SK-N-SH (cell line): ENCODE results near the gene NOP9. TPM values are rescaled to one million over a fixed set of nuclear protein-coding genes. Genes with fewer than 3 reads are reported as not detected.

ENCODE experiments used
- CTCF ChIA-PET: fragments of 300-600, 350-600 bp; formaldehyde crosslinking; extraction: SDS; loops from one replicate; lab custom pipeline; 2021; lab: Yijun Ruan, JAX
- POLR2A ChIA-PET: fragments of 350-600 bp; sonication (Branson Sonifier 250); formaldehyde crosslinking; extraction: SDS; loops from one replicate; lab custom pipeline; 2020; ENCODE audit warnings: antibody characterized with exemption, inconsistent platforms; lab: Yijun Ruan, JAX
- DNase-seq: peaks from one replicate; pipeline ENCODE4 v3.0.0; 2012
- H2AFZ ChIP-seq: fragments of 200-600 bp; sonication (generic); 2 replicates; pipeline ENCODE4 v1.8.1; 2016; ENCODE audit warnings: antibody characterized with exemption, mild to moderate bottlenecking, low read depth
- H3F3A ChIP-seq: fragments of 200-600 bp; sonication (generic); replicated peaks from 2 replicates; pipeline ENCODE3; 2016; ENCODE audit warnings: antibody characterized with exemption, mild to moderate bottlenecking; ENCODE audit not compliant: insufficient read depth
- H3K27ac ChIP-seq, 2 experiments: fragments of 200-500 bp in 1 of 2; fragments of 200-600 bp in 1 of 2; sonication (Bioruptor generic) in 1 of 2; sonication (generic), shearing (Covaris generic) in 1 of 2; 2 replicates each; pipeline versions ENCODE4 v1.5.1 to v1.6.1; 2014 to 2016; ENCODE audit warnings: low read depth in 2 of 2, inconsistent platforms in 1 of 2, low read length in 1 of 2, mild to moderate bottlenecking in 1 of 2, mixed read lengths in 1 of 2
- H3K27me3 ChIP-seq: fragments of 200-600 bp; sonication (generic), shearing (Covaris generic); 2 replicates; pipeline ENCODE4 v1.6.1; 2016; ENCODE audit warnings: mixed run types; ENCODE audit not compliant: insufficient read depth
- H3K36me3 ChIP-seq, 2 experiments: fragments of 200-500 bp in 1 of 2; fragments of 200-600 bp in 1 of 2; sonication (Bioruptor generic) in 1 of 2; sonication (generic) in 1 of 2; replicated peaks in 1 of 2; 2 replicates each; pipeline versions ENCODE3 to v1.5.1; 2014 to 2016; ENCODE audit warnings: low read length in 1 of 2, mild to moderate bottlenecking in 1 of 2; ENCODE audit not compliant: insufficient read depth in 2 of 2, control insufficient read depth in 1 of 2
- H3K4me1 ChIP-seq, 2 experiments: fragments of 200-500 bp in 1 of 2; fragments of 200-600 bp in 1 of 2; sonication (Bioruptor generic) in 1 of 2; sonication (generic), shearing (Covaris generic) in 1 of 2; 2 replicates each; pipeline versions ENCODE4 v1.5.1 to v1.6.1; 2014 to 2016; ENCODE audit warnings: low read depth in 1 of 2, low read length in 1 of 2, mixed run types in 1 of 2; ENCODE audit not compliant: insufficient read depth in 2 of 2, control insufficient read depth in 1 of 2
- H3K4me2 ChIP-seq: fragments of 200-600 bp; sonication (generic), shearing (Covaris generic); 2 replicates; pipeline ENCODE4 v1.6.1; 2017; ENCODE audit warnings: mixed run types
- H3K4me3 ChIP-seq, 2 experiments: fragments of 200-500 bp in 1 of 2; fragments of 200-600 bp in 1 of 2; sonication (Bioruptor generic) in 1 of 2; sonication (generic), shearing (Covaris generic) in 1 of 2; 2 replicates each; pipeline versions ENCODE4 v1.5.1 to v1.8.1; 2014 to 2016; ENCODE audit warnings: low read depth in 2 of 2, inconsistent platforms in 1 of 2, low read length in 1 of 2, mild to moderate bottlenecking in 1 of 2, mixed read lengths in 1 of 2, moderate library complexity in 1 of 2
- H3K79me2 ChIP-seq: fragments of 200-600 bp; sonication (generic); 2 replicates; pipeline ENCODE4 v1.8.1; 2017; ENCODE audit warnings: mild to moderate bottlenecking; ENCODE audit not compliant: insufficient read depth
- H3K9ac ChIP-seq: fragments of 200-600 bp; sonication (generic); 2 replicates; pipeline ENCODE4 v1.6.1; 2017; ENCODE audit warnings: mixed run types
- H3K9me2 ChIP-seq: fragments of 200-600 bp; sonication (generic); 2 replicates; pipeline ENCODE4 v1.6.1; 2017; ENCODE audit warnings: mixed run types
- H3K9me3 ChIP-seq: fragments of 200-600 bp; sonication (generic); 2 replicates; pipeline ENCODE4 v1.6.1; 2017; ENCODE audit warnings: mixed run types, mild to moderate bottlenecking, moderate library complexity
- H4K20me1 ChIP-seq: fragments of 200-600 bp; sonication (generic); 2 replicates; pipeline ENCODE4 v1.6.1; 2017; ENCODE audit warnings: mild to moderate bottlenecking, mixed run types; ENCODE audit not compliant: insufficient read depth
- ELF1 ChIP-seq: IDR thresholded peaks from 2 replicates; pipeline ENCODE4 v1.4.0; 2012
- GATA2 ChIP-seq: sonication (generic); formaldehyde crosslinking; IDR thresholded peaks from 2 replicates; pipeline ENCODE4 v1.5.0; 2020; ENCODE audit warnings: mild to moderate bottlenecking, missing genetic modification reagents
- MEF2A ChIP-seq: IDR thresholded peaks from 2 replicates; pipeline ENCODE4 v1.4.0; 2012; ENCODE audit warnings: low read depth, borderline replicate concordance
- NFIC ChIP-seq: IDR thresholded peaks from 2 replicates; pipeline ENCODE4 v1.4.0; 2012; ENCODE audit warnings: borderline replicate concordance
- POLR2AphosphoS5 ChIP-seq: IDR thresholded peaks from 2 replicates; pipeline ENCODE4 v1.6.1; 2012; ENCODE audit warnings: low read depth, low read length
- RXRA ChIP-seq: IDR thresholded peaks from 2 replicates; pipeline ENCODE4 v1.4.0; 2012; ENCODE audit warnings: low read depth, mild to moderate bottlenecking, borderline replicate concordance
- SIN3A ChIP-seq: IDR thresholded peaks from 2 replicates; pipeline ENCODE4 v1.6.1; 2012; ENCODE audit warnings: low read depth, mild to moderate bottlenecking, low read length, moderate library complexity, borderline replicate concordance
- SMC3 ChIP-seq: IDR thresholded peaks from 2 replicates; pipeline ENCODE4 v1.6.1; 2012; ENCODE audit warnings: low read depth, low read length, improper control_type of control experiment
- TCF12 ChIP-seq: IDR thresholded peaks from 2 replicates; pipeline ENCODE4 v1.4.0; 2012
- YY1 ChIP-seq: IDR thresholded peaks from 2 replicates; pipeline ENCODE4 v1.4.0; 2012; ENCODE audit warnings: low read depth, mild to moderate bottlenecking
- WGBS: methylation state at CpG from one replicate; pipeline ENCODE4 v1.1.6; 2017; ENCODE audit warnings: low lambda C conversion rate; 5-methylcytosine and 5-hydroxymethylcytosine counted together
- polyA plus RNA-seq, 3 experiments: library from polyadenylated mRNA; depleted of rRNA; stranded (reverse); fragments of >200 nt; gene quantifications; 2 replicates each; pipeline ENCODE4 v1.2.3, GENCODE V29; 2012
- TF ChIP-seq, protein P1 (sequence below): IDR thresholded peaks from 2 replicates; pipeline ENCODE4 v1.4.0; 2012; ENCODE audit warnings: low read depth, borderline replicate concordance
- TF ChIP-seq, protein P2 (sequence below): IDR thresholded peaks from 2 replicates; pipeline ENCODE4 v1.4.0; 2012; ENCODE audit warnings: low read depth, borderline replicate concordance
- TF ChIP-seq, protein P3 (sequence below): fragments of 200-600 bp; sonication (generic); IDR thresholded peaks from 2 replicates; pipeline ENCODE4 v1.6.1; 2017; ENCODE audit warnings: antibody characterized with exemption, mild to moderate bottlenecking, moderate library complexity
- TF ChIP-seq, protein P4 (sequence below): IDR thresholded peaks from 2 replicates; pipeline ENCODE4; 2012
- TF ChIP-seq, protein P5 (sequence below): fragments of 150-350 bp; IDR thresholded peaks from 2 replicates; pipeline ENCODE4 v1.6.1; 2017; ENCODE audit warnings: antibody characterized with exemption, low read length, low read depth, borderline replicate concordance

Gene NOP9
- polyA plus RNA-seq, 1 of the 3 experiments (the other 2 are of a cell fraction) = 11.9 TPM

DNA sequence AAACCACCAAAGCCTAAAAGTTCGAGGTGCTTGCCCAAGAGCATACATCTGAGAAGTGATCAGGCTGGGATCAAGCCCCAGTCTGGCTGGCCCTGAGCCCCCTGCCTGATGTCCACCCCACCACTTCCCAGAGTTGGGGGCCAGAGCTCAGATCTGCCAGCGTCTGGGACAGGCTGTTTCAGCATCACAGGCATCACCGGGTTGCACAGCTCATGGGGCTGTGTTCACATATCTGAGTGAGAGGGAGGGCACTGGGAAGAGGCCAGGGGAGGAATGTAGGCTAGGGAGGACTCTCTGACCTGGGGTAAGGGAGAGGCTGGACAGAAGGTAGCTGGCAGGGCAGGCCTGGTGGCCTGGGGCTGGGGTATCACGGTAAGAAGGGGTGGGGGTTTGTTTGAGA is 42.7 kb upstream of the NOP9 start:
- no peaks in the 10 kb centered on the region for H3K27me3 ChIP-seq
- ChIA-PET POLR2A (no interaction called here), CTCF (interaction anchor here (1.0 to 4.0 kb wide), 5 partner anchors 10 to 76 kb away, joined by 3 to 15 read pairs (median 5); partner anchors contain the start of genes CIDEB and TINF2)
- 51% methylated on average over 4 of the region's 4 CpGs for WGBS
- H3K9ac ChIP-seq = no peak overlapping the region
- no peaks in the 10 kb centered on the region for H3K9me3 ChIP-seq
- DNase-seq = no peak
- H3K4me2 ChIP-seq = no peak overlapping the region
- TF ChIP-seq, protein P1, sequence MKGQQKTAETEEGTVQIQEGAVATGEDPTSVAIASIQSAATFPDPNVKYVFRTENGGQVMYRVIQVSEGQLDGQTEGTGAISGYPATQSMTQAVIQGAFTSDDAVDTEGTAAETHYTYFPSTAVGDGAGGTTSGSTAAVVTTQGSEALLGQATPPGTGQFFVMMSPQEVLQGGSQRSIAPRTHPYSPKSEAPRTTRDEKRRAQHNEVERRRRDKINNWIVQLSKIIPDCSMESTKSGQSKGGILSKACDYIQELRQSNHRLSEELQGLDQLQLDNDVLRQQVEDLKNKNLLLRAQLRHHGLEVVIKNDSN = no peak
- TF ChIP-seq POLR2AphosphoS5 = no peak
- H3K27ac ChIP-seq = no peak overlapping the region
- peaks cover 0 to 3% of the 10 kb centered on the region in 2 experiments; a peak in 1 of 4 replicates for H3K4me1 ChIP-seq
- H3F3A ChIP-seq = peaks cover 5% of the 10 kb centered on the region
- peaks cover 0 to 3% of the 10 kb centered on the region in 2 experiments for H3K36me3 ChIP-seq
- H3K9me2 ChIP-seq = no peaks in the 10 kb centered on the region
- no peak overlapping the region for H2AFZ ChIP-seq
- no peaks in the 10 kb centered on the region for H4K20me1 ChIP-seq
- no peaks in the 10 kb centered on the region for H3K79me2 ChIP-seq
- no peak overlapping the region for H3K4me3 ChIP-seq

DNA sequence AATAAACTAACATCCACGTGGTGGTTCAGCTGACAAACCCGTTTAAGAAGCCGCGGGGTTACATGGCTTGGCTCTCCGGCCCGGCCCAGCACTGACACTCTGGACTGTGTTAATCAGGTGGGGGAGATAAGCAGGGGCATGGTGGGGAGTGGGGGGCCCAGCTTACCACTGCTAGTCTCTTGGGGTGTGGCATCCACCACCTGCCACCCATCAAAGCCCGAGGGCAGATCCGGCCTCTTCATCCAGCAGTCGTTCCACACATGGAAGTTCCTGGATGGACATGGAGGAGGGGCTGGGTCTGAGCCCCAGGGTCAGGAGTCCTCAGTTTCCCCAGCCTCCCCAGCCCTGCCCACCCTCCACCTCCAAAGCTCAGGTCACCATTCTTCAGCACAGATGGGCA is 41.5 kb upstream of the NOP9 start:
- TF ChIP-seq, protein P2, sequence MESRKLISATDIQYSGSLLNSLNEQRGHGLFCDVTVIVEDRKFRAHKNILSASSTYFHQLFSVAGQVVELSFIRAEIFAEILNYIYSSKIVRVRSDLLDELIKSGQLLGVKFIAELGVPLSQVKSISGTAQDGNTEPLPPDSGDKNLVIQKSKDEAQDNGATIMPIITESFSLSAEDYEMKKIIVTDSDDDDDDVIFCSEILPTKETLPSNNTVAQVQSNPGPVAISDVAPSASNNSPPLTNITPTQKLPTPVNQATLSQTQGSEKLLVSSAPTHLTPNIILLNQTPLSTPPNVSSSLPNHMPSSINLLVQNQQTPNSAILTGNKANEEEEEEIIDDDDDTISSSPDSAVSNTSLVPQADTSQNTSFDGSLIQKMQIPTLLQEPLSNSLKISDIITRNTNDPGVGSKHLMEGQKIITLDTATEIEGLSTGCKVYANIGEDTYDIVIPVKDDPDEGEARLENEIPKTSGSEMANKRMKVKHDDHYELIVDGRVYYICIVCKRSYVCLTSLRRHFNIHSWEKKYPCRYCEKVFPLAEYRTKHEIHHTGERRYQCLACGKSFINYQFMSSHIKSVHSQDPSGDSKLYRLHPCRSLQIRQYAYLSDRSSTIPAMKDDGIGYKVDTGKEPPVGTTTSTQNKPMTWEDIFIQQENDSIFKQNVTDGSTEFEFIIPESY = no peak
- no peak for TF ChIP-seq RXRA
- TF ChIP-seq TCF12 = no peak
- no peak for TF ChIP-seq ELF1
- no peak for TF ChIP-seq GATA2 (CRISPR knock-in tag)
- no peak for TF ChIP-seq SIN3A
- TF ChIP-seq, protein P3, sequence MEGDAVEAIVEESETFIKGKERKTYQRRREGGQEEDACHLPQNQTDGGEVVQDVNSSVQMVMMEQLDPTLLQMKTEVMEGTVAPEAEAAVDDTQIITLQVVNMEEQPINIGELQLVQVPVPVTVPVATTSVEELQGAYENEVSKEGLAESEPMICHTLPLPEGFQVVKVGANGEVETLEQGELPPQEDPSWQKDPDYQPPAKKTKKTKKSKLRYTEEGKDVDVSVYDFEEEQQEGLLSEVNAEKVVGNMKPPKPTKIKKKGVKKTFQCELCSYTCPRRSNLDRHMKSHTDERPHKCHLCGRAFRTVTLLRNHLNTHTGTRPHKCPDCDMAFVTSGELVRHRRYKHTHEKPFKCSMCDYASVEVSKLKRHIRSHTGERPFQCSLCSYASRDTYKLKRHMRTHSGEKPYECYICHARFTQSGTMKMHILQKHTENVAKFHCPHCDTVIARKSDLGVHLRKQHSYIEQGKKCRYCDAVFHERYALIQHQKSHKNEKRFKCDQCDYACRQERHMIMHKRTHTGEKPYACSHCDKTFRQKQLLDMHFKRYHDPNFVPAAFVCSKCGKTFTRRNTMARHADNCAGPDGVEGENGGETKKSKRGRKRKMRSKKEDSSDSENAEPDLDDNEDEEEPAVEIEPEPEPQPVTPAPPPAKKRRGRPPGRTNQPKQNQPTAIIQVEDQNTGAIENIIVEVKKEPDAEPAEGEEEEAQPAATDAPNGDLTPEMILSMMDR = no peak
- no peak for TF ChIP-seq NFIC
- TF ChIP-seq, protein P4, sequence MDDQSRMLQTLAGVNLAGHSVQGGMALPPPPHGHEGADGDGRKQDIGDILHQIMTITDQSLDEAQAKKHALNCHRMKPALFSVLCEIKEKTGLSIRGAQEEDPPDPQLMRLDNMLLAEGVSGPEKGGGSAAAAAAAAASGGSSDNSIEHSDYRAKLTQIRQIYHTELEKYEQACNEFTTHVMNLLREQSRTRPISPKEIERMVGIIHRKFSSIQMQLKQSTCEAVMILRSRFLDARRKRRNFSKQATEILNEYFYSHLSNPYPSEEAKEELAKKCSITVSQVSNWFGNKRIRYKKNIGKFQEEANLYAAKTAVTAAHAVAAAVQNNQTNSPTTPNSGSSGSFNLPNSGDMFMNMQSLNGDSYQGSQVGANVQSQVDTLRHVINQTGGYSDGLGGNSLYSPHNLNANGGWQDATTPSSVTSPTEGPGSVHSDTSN = no peak
- TF ChIP-seq, protein P5, sequence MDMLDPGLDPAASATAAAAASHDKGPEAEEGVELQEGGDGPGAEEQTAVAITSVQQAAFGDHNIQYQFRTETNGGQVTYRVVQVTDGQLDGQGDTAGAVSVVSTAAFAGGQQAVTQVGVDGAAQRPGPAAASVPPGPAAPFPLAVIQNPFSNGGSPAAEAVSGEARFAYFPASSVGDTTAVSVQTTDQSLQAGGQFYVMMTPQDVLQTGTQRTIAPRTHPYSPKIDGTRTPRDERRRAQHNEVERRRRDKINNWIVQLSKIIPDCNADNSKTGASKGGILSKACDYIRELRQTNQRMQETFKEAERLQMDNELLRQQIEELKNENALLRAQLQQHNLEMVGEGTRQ = no peak
- TF ChIP-seq SMC3 = no peak
- TF ChIP-seq MEF2A = no peak
- no peak for TF ChIP-seq YY1
- no peaks in the 10 kb centered on the region for H3K27me3 ChIP-seq
- H3K4me1 ChIP-seq = peaks cover 0 to 3% of the 10 kb centered on the region in 2 experiments; a peak in 1 of 4 replicates
- H3K4me2 ChIP-seq = no peak overlapping the region
- no peak overlapping the region for H3K4me3 ChIP-seq
- no peaks in the 10 kb centered on the region for H3K9me2 ChIP-seq
- no peak overlapping the region for H2AFZ ChIP-seq
- POLR2A ChIA-PET = no interaction called here
- DNase-seq = no peak
- CTCF ChIA-PET = interaction anchor here (1.0 to 4.0 kb wide), 5 partner anchors 16 to 75 kb away, joined by 3 to 15 read pairs (median 6); partner anchors contain the start of genes CIDEB, MDP1 and TINF2
- peaks cover 0 to 3% of the 10 kb centered on the region in 2 experiments for H3K36me3 ChIP-seq
- WGBS = 84% methylated on average over 6 of the region's 9 CpGs
- no peaks in the 10 kb centered on the region for H4K20me1 ChIP-seq
- no peaks in the 10 kb centered on the region for H3K9me3 ChIP-seq
- H3K79me2 ChIP-seq = no peaks in the 10 kb centered on the region
- H3K27ac ChIP-seq = no peak overlapping the region
- H3F3A ChIP-seq = peaks cover 5% of the 10 kb centered on the region
- no peak overlapping the region for H3K9ac ChIP-seq
